ENCODE results near the gene NINJ2.

NINJ2 gene

GRCh38 chr12:544941-545635 lies 118.2 kb downstream of the NINJ2 start:
- no peak overlapping the region for H2AFZ ChIP-seq (ENCODE audit: low read length)
- H3K9me2 ChIP-seq (replicated peaks; ENCODE audit: low read depth, low read length): no peaks in the 10 kb centered on the region
- no peak overlapping the region for H3K9ac ChIP-seq (ENCODE audit: low read depth, low read length, poor library complexity, severe bottlenecking)
- peaks cover 8% of the 10 kb centered on the region for H3K4me1 ChIP-seq (ENCODE audit: insufficient read depth, low read length, poor library complexity, severe bottlenecking)
- H3K36me3 ChIP-seq (ENCODE audit: insufficient read depth, low read length): no peaks in the 10 kb centered on the region
- no peak for TF ChIP-seq EZH2phosphoT487 (IDR thresholded peaks at IDR 0.05; ENCODE audit: borderline replicate concordance)
- no peak for TF ChIP-seq CTCF (conservative IDR thresholded peaks at IDR 0.05; ENCODE audit: low read length)
- H3K4me3 ChIP-seq (ENCODE audit: low read length, poor library complexity, severe bottlenecking): no peak overlapping the region
- no peaks in the 10 kb centered on the region for H3F3A ChIP-seq (ENCODE audit: low read depth)
- H3K4me2 ChIP-seq (ENCODE audit: low read depth, low read length, poor library complexity, severe bottlenecking): no peak overlapping the region
- no peaks in the 10 kb centered on the region for H3K9me3 ChIP-seq (ENCODE audit: insufficient read depth, low read depth, low read length)
- no peaks in the 10 kb centered on the region for H3K79me2 ChIP-seq (ENCODE audit: insufficient read depth, low read length)
- H4K20me1 ChIP-seq (ENCODE audit: insufficient read depth, low read length, poor library complexity, severe bottlenecking): no peaks in the 10 kb centered on the region
- no peaks in the 10 kb centered on the region for H3K27me3 ChIP-seq (ENCODE audit: insufficient read depth, low read length, poor library complexity, severe bottlenecking)

GRCh38 chr12:544142-544541 lies 119.1 kb downstream of the NINJ2 start:
- Histone ChIP-seq H3K4me1 (ENCODE audit: insufficient read depth, low read length, poor library complexity, severe bottlenecking) (peaks cover 12% of the 10 kb centered on the region), H2AFZ (ENCODE audit: low read length) (no peak overlapping the region), H3F3A (ENCODE audit: low read depth) (no peaks in the 10 kb centered on the region), H3K4me2 (ENCODE audit: low read depth, low read length, poor library complexity, severe bottlenecking) (no peak overlapping the region), H3K9me2 (replicated peaks; ENCODE audit: low read depth, low read length) (no peaks in the 10 kb centered on the region), H3K9me3 (ENCODE audit: insufficient read depth, low read depth, low read length) (no peaks in the 10 kb centered on the region), H3K4me3 (ENCODE audit: low read length, poor library complexity, severe bottlenecking) (no peak overlapping the region), H3K79me2 (ENCODE audit: insufficient read depth, low read length) (no peaks in the 10 kb centered on the region), H4K20me1 (ENCODE audit: insufficient read depth, low read length, poor library complexity, severe bottlenecking) (no peaks in the 10 kb centered on the region), H3K9ac (ENCODE audit: low read depth, low read length, poor library complexity, severe bottlenecking) (no peak overlapping the region), H3K27me3 (ENCODE audit: insufficient read depth, low read length, poor library complexity, severe bottlenecking) (no peaks in the 10 kb centered on the region), H3K36me3 (ENCODE audit: insufficient read depth, low read length) (no peaks in the 10 kb centered on the region)
- TF ChIP-seq CTCF (conservative IDR thresholded peaks at IDR 0.05; ENCODE audit: low read length) (no peak), EZH2phosphoT487 (IDR thresholded peaks at IDR 0.05; ENCODE audit: borderline replicate concordance) (no peak)

GRCh38 chr12:543114-543451 lies 120.2 kb downstream of the NINJ2 start:
- Histone ChIP-seq H3K4me2 (ENCODE audit: low read depth, low read length, poor library complexity, severe bottlenecking) (no peak overlapping the region), H2AFZ (ENCODE audit: low read length) (no peak overlapping the region), H4K20me1 (ENCODE audit: insufficient read depth, low read length, poor library complexity, severe bottlenecking) (no peaks in the 10 kb centered on the region), H3K9me2 (replicated peaks; ENCODE audit: low read depth, low read length) (no peaks in the 10 kb centered on the region), H3K79me2 (ENCODE audit: insufficient read depth, low read length) (no peaks in the 10 kb centered on the region), H3F3A (ENCODE audit: low read depth) (no peaks in the 10 kb centered on the region), H3K4me1 (ENCODE audit: insufficient read depth, low read length, poor library complexity, severe bottlenecking) (peaks cover 20% of the 10 kb centered on the region), H3K36me3 (ENCODE audit: insufficient read depth, low read length) (no peaks in the 10 kb centered on the region), H3K4me3 (ENCODE audit: low read length, poor library complexity, severe bottlenecking) (no peak overlapping the region), H3K9ac (ENCODE audit: low read depth, low read length, poor library complexity, severe bottlenecking) (no peak overlapping the region), H3K27me3 (ENCODE audit: insufficient read depth, low read length, poor library complexity, severe bottlenecking) (no peaks in the 10 kb centered on the region), H3K9me3 (ENCODE audit: insufficient read depth, low read depth, low read length) (no peaks in the 10 kb centered on the region)
- TF ChIP-seq CTCF (conservative IDR thresholded peaks at IDR 0.05; ENCODE audit: low read length) (no peak), EZH2phosphoT487 (IDR thresholded peaks at IDR 0.05; ENCODE audit: borderline replicate concordance) (no peak)
